HUES6 (cell line): Measurements from ENCODE around the gene COLEC12.
A peak's percentile ranks its signal among the peaks of the same experiment; 100 is the strongest.

Experiments
- H3K27ac ChIP-seq: 2 replicates; pipeline ENCODE4 v1.7.0; 2013; ENCODE audit warnings: low read depth, mild to moderate bottlenecking, low read length, inconsistent platforms
- H3K27me3 ChIP-seq: 2 replicates; pipeline ENCODE4 v1.6.1; 2013; ENCODE audit warnings: low read length; ENCODE audit not compliant: control insufficient read depth, insufficient read depth
- H3K36me3 ChIP-seq: 2 replicates; pipeline ENCODE4 v1.6.1; 2013; ENCODE audit warnings: low read length; ENCODE audit not compliant: control insufficient read depth, insufficient read depth
- H3K4me1 ChIP-seq: 2 replicates; pipeline ENCODE4 v1.6.1; 2013; ENCODE audit warnings: low read length; ENCODE audit not compliant: control insufficient read depth, insufficient read depth
- H3K4me3 ChIP-seq: 2 replicates; pipeline ENCODE4 v1.5.1; 2013; ENCODE audit warnings: low read depth, low read length
- H3K9ac ChIP-seq: one replicate; pipeline ENCODE4 v1.6.1; 2013; ENCODE audit warnings: mild to moderate bottlenecking, low read length
- H3K9me3 ChIP-seq: 2 replicates; pipeline ENCODE4 v1.6.1; 2013; ENCODE audit warnings: low read depth, low read length; ENCODE audit not compliant: control insufficient read depth, insufficient read depth

Gene COLEC12

DNA sequence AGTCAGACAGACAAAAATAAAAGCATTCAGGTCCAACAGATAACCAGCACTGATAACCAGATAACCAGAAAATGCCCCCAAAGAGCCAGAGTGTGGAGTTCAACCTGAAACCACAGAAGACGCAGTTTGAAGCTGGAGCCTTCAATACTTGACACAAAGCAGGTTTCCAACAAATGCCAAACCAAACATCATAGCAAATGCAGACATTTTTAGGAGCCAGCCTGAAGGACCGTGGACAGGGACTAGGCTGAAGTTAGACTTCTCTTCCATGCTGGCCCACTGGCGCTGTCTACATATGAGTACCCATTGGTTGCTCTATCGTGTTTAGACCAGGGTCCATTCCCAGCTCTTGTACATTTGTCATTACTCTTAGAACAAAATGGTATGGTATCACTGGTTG, 9.9 kb downstream of the COLEC12 start:
- Histone ChIP-seq H3K4me1 (peaks cover 15% of the 10 kb centered on the region), H3K9me3 (peaks cover 10% of the 10 kb centered on the region)

DNA sequence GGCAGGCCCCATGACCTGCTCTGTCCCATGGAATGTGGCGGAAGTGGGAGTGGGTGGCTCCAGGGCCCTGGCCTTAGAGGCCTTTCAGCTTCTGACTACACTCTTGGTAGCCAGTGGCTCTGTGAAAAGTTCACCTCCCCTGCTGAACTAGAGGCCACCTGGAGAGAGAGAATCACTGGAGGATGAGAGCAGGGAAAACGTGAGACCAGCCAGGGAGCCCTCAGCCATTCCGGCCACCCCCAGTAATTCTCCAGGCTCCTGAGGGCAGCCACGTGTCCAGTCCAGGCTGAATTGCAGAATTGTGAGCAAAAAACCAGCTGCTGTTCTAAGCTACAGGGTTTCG, 10.5 kb downstream of the COLEC12 start:
- H3K36me3 ChIP-seq, result no peaks in the 10 kb centered on the region
- H3K9me3 ChIP-seq, result peaks cover 10% of the 10 kb centered on the region
- no peaks in the 10 kb centered on the region for H3K27me3 ChIP-seq
- peaks cover 15% of the 10 kb centered on the region for H3K4me1 ChIP-seq
- H3K27ac ChIP-seq, result no peak overlapping the region
- no peak overlapping the region for H3K4me3 ChIP-seq
- no peak overlapping the region for H3K9ac ChIP-seq

More for the DNA sequence above, 9.9 kb downstream of the COLEC12 start:
- no peak overlapping the region for H3K9ac ChIP-seq
- no peaks in the 10 kb centered on the region for H3K36me3 ChIP-seq
- H3K27ac ChIP-seq, result no peak overlapping the region
- no peaks in the 10 kb centered on the region for H3K27me3 ChIP-seq
- H3K4me3 ChIP-seq, result no peak overlapping the region

DNA sequence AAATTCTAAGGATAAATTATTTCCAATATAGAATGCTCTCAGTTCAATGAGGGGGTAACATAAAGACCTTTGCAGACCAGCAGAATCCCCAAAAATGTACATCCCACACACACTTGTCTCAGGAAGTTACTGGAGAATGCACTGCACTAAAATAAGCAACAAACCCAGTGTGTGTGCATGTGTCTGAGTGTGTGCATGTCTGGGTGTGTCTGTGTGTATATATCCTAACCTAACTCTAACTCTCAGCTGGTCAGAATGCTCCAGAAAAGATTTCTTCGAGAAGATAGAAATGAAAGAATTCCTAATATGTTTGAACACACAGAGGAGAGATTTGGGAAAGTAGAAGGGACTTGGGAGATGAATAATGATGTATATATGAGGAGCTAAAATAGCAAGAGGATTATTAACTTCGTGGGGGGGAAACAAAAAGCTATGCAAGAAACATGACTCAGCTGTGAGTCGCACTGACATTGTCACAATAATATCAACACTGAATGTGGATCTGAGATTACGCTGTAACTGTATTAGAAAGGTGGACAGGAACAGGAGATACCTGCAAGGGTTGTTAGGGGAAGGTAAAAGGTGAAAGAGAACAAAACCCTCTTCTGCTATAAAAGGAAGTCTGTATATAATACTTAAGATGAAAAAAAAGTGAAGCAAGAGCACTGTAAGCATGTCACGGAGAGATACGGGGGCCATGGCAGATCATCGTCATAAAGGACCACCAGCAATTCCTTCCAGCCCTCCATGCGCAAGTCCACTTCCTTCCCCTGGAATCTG, 11.1 kb downstream of the COLEC12 start:
- peaks cover 12% of the 10 kb centered on the region for H3K4me1 ChIP-seq
- H3K9me3 ChIP-seq, result peaks cover 10% of the 10 kb centered on the region
- H3K27me3 ChIP-seq, result no peaks in the 10 kb centered on the region
- H3K4me3 ChIP-seq, result no peak overlapping the region
- H3K36me3 ChIP-seq, result no peaks in the 10 kb centered on the region
- no peak overlapping the region for H3K9ac ChIP-seq
- H3K27ac ChIP-seq, result no peak overlapping the region

DNA sequence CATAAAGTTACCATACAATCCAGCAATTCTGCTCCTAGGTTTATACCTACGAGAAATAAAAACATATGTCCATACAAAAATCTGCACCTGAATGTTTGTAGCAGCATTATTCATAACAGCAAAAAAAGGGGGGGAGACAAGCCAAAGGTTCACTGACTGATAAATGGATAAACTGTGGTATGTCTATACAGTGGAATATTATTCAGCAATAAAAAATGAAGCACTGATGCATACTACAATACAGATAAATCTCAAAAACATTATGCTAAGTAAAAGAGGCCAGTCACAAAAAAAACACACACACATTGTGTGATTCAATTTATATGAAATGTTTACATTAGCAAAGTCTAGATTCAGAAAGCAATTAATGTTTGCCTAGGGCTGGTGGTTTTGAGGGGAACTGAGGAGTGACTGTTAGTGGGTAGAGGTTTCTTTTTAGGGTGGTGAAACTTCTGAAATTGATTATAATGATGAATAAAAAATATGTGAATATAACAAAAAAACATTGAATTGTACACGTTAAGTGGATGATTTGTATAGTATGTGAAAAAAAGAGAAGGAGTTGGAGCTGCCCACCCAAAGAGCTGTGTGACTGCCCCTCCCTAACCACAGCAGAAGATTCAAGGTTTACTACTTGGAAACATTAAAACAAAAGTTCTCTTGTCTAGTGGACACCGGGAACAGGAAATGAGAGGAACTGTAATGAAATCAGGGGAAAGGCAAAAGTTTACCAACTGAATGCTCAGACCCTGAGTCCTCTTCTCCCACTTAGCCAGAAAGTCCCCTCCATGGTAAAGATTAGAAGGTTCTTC, 13.4 kb downstream of the COLEC12 start:
- Histone ChIP-seq H3K27me3 (no peaks in the 10 kb centered on the region), H3K27ac (no peak overlapping the region), H3K4me3 (no peak overlapping the region), H3K9ac (no peak overlapping the region), H3K9me3 (peaks cover 10% of the 10 kb centered on the region), H3K36me3 (no peaks in the 10 kb centered on the region), H3K4me1 (peaks cover 7% of the 10 kb centered on the region; the same call in 1 of the 2 replicates)

DNA sequence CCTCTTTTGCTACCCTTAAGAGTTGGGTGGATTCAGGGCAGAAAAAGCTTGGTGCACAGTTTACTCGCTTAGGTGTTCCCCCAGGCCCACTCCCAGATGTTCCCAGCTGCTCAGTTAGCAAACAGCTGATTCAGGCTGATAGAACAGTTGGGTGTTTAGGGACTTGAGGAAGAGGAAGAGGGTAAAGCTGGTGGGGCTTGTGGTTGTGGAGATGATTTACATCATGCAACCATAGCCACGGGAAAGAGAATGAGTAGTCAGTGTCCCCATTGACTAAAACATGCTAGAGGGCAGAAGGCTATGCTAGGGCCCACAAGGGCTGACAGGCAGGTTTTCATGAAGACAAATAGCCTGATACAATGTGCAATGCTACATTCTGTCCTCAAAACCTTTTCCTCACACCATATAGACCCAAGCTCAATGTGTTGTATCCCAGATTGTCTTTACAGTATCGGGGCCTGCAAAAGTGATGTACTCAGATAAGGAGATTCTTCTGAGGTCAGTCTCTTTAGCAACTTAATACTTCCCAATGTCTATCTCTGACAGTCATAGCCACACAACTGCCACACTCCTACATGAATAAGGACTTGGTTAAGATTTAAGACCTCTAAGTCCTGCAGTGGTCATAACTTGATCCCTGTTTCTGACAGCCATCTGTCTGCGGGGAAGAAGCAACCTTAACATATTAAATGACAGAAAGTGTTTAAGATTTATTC, 15.6 kb downstream of the COLEC12 start:
- H3K27me3 ChIP-seq, result no peaks in the 10 kb centered on the region
- H3K4me1 ChIP-seq, result peaks cover 2% of the 10 kb centered on the region; the same call in 1 of the 2 replicates
- no peaks in the 10 kb centered on the region for H3K36me3 ChIP-seq
- peaks cover 10% of the 10 kb centered on the region for H3K9me3 ChIP-seq
- H3K27ac ChIP-seq, result no peak overlapping the region
- H3K9ac ChIP-seq, result no peak overlapping the region
- no peak overlapping the region for H3K4me3 ChIP-seq

DNA sequence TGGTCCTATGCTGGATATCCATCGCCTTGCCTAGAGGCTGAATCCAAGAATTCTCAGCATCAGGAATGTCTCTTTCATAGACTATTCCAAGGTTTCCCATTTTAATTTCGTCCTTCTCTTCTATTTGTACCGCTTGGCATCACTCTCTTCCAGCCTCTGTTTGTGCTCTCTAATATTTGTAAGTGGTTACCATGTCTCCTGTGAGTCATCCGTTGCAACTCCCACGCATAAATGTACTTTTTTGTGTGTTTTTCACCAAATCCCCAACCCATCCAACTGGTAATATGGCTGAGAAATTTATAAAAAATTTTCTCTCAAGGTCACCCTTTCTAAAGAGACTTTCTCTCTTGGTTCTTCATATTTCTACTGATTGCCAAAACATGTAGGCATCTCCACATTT, 21.8 kb downstream of the COLEC12 start:
- H3K9ac ChIP-seq, result no peak overlapping the region
- no peaks in the 10 kb centered on the region for H3K36me3 ChIP-seq
- no peaks in the 10 kb centered on the region for H3K9me3 ChIP-seq
- H3K27ac ChIP-seq, result no peak overlapping the region
- no peak overlapping the region for H3K4me3 ChIP-seq
- peaks cover 16% of the 10 kb centered on the region for H3K4me1 ChIP-seq
- no peaks in the 10 kb centered on the region for H3K27me3 ChIP-seq

- Histone ChIP-seq H3K9ac (no peak overlapping the region), H3K36me3 (no peaks in the 10 kb centered on the region), H3K27ac (no peak overlapping the region), H3K27me3 (no peaks in the 10 kb centered on the region), H3K9me3 (no peaks in the 10 kb centered on the region), H3K4me1 (peaks cover 16% of the 10 kb centered on the region), H3K4me3 (no peak overlapping the region)
Observed at GRCh38 chr18:477565-477964, 22.9 kb downstream of the COLEC12 start.

GRCh38 chr18:476251-476664, 24.2 kb downstream of the COLEC12 start:
- Histone ChIP-seq H3K27me3 (no peaks in the 10 kb centered on the region), H3K9me3 (no peaks in the 10 kb centered on the region), H3K9ac (no peak overlapping the region), H3K36me3 (no peaks in the 10 kb centered on the region), H3K4me3 (no peak overlapping the region), H3K27ac (no peak overlapping the region), H3K4me1 (peaks cover 16% of the 10 kb centered on the region)

DNA sequence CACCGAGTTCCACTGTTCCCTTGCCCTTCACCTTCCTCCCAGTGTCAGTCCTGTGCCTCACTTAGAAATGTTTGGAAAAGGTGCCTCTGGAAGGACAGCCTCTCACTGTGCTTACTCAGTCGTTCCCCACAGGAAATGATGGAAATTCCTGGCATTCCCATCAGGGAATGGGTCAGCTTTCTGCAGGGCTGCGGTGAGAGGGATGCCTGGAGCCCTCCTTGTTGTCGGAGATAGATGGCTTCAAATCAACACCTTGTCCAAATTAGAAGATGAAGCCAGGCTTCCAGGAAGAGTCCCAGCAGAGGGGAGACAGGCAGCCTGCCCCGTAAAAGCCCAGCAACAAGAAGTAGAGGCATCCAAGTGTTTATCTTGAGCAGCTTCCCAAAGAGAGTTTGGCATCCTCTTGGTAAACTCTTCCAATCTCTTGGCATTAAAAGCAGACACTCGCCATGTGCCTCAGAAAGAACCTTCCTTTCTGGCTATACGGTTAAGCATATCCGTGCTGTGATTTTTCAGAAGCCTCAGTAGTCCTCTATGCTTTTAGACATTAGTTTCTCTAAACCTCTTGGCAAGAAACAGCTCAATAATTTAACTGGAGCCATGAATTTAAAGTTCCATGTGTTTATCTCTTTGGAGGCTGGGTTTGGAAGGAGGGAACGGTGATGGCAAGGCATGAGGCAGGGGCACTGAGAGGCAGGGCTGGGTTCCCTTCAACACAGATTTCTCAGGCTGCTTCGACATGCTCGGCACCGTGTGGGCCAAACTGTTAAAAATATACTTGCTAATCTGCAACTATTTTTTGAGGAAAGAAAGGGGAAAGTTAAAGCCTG, 25.1 kb downstream of the COLEC12 start:
- no peaks in the 10 kb centered on the region for H3K9me3 ChIP-seq
- no peak overlapping the region for H3K27ac ChIP-seq
- peak overlapping the region; percentile 2 for H3K9ac ChIP-seq
- no peaks in the 10 kb centered on the region for H3K36me3 ChIP-seq
- no peaks in the 10 kb centered on the region for H3K27me3 ChIP-seq
- H3K4me1 ChIP-seq, result peaks cover 16% of the 10 kb centered on the region
- no peak overlapping the region for H3K4me3 ChIP-seq

DNA sequence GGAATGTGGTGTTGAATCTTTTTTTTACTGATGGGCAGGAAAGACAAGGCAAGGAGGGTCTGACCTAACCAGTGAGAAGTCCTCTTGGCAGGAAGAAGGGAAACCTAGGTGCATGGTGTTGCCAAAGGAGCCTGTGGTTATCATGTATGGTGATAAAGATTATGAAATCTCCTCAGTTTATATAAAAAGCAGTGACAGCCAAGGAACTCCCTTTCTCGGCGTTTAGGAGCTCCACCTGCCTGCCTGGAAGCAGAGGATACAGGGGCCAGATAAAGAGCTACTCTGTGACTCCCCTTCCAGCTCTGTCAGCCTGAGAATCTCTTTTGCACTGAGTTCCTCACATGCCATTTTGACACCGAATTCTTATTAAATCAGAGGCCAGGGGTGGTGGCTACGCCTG, 26.1 kb downstream of the COLEC12 start:
- no peak overlapping the region for H3K9ac ChIP-seq
- no peak overlapping the region for H3K4me3 ChIP-seq
- no peaks in the 10 kb centered on the region for H3K27me3 ChIP-seq
- no peaks in the 10 kb centered on the region for H3K9me3 ChIP-seq
- H3K27ac ChIP-seq, result no peak overlapping the region
- H3K36me3 ChIP-seq, result no peaks in the 10 kb centered on the region
- H3K4me1 ChIP-seq, result peaks cover 14% of the 10 kb centered on the region
